ENCODE results near the gene ERFE. TPM values are rescaled to one million over a fixed set of nuclear protein-coding genes. Genes with fewer than 3 reads are reported as not detected.

Gene ERFE
- polyA plus RNA-seq, 1 of the 3 experiments (the other 2 are of a cell fraction): 1.3 TPM

- TF ChIP-seq USF1 (IDR thresholded peaks at IDR 0.05; ENCODE audit: borderline replicate concordance, low read depth) (0 out of 2 replicates have a peak, but pooled peaks have one; percentile 7), TCF12 (IDR thresholded peaks at IDR 0.05) (no peak), SMC3 (IDR thresholded peaks at IDR 0.05; ENCODE audit: low read depth, low read length) (no peak), FOSL2 (IDR thresholded peaks at IDR 0.05; ENCODE audit: borderline replicate concordance, low read depth) (no peak), MEF2A (IDR thresholded peaks at IDR 0.05; ENCODE audit: borderline replicate concordance, low read depth) (no peak), REST (IDR thresholded peaks at IDR 0.05; ENCODE audit: low read depth, low read length) (no peak), RFX5 (IDR thresholded peaks at IDR 0.05; ENCODE audit: low read length) (no peak)
Observed at GRCh38 chr2:238203094-238203972, 44.6 kb downstream of the ERFE start, which contains the start of gene ILKAP (continued).

- peaks cover 43% of the 10 kb centered on the region for H3K79me2 ChIP-seq (ENCODE audit: insufficient read depth)
- POLR2A ChIA-PET: interaction anchor here (1.6 kb wide), 1 partner anchor 41 kb away, joined by 5 read pairs; no protein-coding TSS in a partner anchor
- peaks cover 14 to 17% of the 10 kb centered on the region in 2 experiments; a peak in 2 of 4 replicates for H3K4me1 ChIP-seq (ENCODE audit: control insufficient read depth in 1 of 2, insufficient read depth in 2 of 2, low read depth in 1 of 2, low read length in 1 of 2)
- peaks cover 5% of the 10 kb centered on the region for H3F3A ChIP-seq (replicated peaks; ENCODE audit: insufficient read depth)
- peak overlapping the region; percentile 35 to 48; a peak in 3 of 4 replicates for H3K4me3 ChIP-seq (ENCODE audit: low read depth in 2 of 2, low read length in 1 of 2)
- H3K4me2 ChIP-seq: peak overlapping the region; percentile 59; the same call in 1 of the 2 replicates
- H3K9me3 ChIP-seq: no peaks in the 10 kb centered on the region
- H3K27me3 ChIP-seq (ENCODE audit: insufficient read depth): peaks cover 17% of the 10 kb centered on the region
- peak overlapping the region; percentile 66 for H3K9ac ChIP-seq
- peak overlapping the region; percentile 42 to 88 for H3K27ac ChIP-seq (ENCODE audit: low read depth in 2 of 2, low read length in 1 of 2)
- 85% methylated on average over 11 of the region's 18 CpGs for WGBS (ENCODE audit: low lambda C conversion rate)
- H3K36me3 ChIP-seq (replicated peaks in 1 of 2; ENCODE audit: control insufficient read depth in 1 of 2, insufficient read depth in 2 of 2, low read length in 1 of 2): peaks cover 0 to 15% of the 10 kb centered on the region in 2 experiments
- peak overlapping the region; percentile 99 for H2AFZ ChIP-seq (ENCODE audit: low read depth)
- H4K20me1 ChIP-seq (ENCODE audit: insufficient read depth): peaks cover 37% of the 10 kb centered on the region
- CTCF ChIA-PET: interaction anchor here (1.1 to 1.2 kb wide), 2 partner anchors 59 to 346 kb away, joined by 3 to 4 read pairs; no protein-coding TSS in a partner anchor
- no peaks in the 10 kb centered on the region for H3K9me2 ChIP-seq
- DNase-seq: no peak
- TF ChIP-seq SIN3A (IDR thresholded peaks at IDR 0.05; ENCODE audit: borderline replicate concordance, low read depth, low read length) (no peak), RXRA (IDR thresholded peaks at IDR 0.05; ENCODE audit: borderline replicate concordance, low read depth) (no peak), FOSL2 (IDR thresholded peaks at IDR 0.05; ENCODE audit: borderline replicate concordance, low read depth) (no peak), ELF1 (IDR thresholded peaks at IDR 0.05) (no peak), RCOR1 (IDR thresholded peaks at IDR 0.05; ENCODE audit: low read length) (no peak), NRF1 (IDR thresholded peaks at IDR 0.05; ENCODE audit: low read depth, low read length) (no peak), GABPA (IDR thresholded peaks at IDR 0.05; ENCODE audit: low read depth) (no peak), POLR2AphosphoS5 (IDR thresholded peaks at IDR 0.05; ENCODE audit: low read depth, low read length) (no peak), MXI1 (IDR thresholded peaks at IDR 0.05; ENCODE audit: low read depth, low read length) (no peak), SMC3 (IDR thresholded peaks at IDR 0.05; ENCODE audit: low read depth, low read length) (no peak), PBX3 (IDR thresholded peaks at IDR 0.05) (no peak), ZBTB33 (IDR thresholded peaks at IDR 0.05; ENCODE audit: borderline replicate concordance, low read depth) (no peak), MEF2A (IDR thresholded peaks at IDR 0.05; ENCODE audit: borderline replicate concordance, low read depth) (no peak)
Observed at GRCh38 chr2:238203973-238204683, 45.4 kb downstream of the ERFE start.
